AG09319 (cell line): Measurements from ENCODE around the gene FNDC3B.

ENCODE experiments used
- DNase-seq: peaks from one replicate; pipeline ENCODE4 v3.0.0-alpha.2; 2010; ENCODE audit warnings: low read depth; ENCODE audit errors: extremely low read depth
- TF ChIP-seq, protein P1 (sequence below): IDR thresholded peaks from 2 replicates; pipeline ENCODE4 v1.5.1; 2011; ENCODE audit warnings: low read depth, mild to moderate bottlenecking, inconsistent platforms, low read length, moderate library complexity

The FNDC3B gene

DNA sequence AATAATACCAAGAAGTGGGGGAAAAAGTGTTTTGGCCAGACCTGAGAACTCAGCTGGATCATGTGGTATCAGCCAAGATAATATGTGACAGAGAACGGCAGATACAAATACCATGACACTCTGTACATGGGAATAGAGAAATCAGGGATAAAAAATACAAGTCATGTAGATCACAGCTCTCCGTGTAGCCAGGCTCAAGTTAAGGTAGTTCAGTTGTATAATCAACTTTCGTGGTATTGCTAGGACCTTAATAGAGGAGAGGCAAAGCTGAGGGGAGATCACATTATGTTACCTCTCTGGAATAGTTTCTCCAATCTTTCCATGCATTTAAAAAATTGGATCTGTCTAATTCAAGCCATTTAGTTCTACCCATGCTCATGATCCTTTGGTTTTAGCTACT, 229.0 kb downstream of the FNDC3B start:
- no peak for DNase-seq

DNA sequence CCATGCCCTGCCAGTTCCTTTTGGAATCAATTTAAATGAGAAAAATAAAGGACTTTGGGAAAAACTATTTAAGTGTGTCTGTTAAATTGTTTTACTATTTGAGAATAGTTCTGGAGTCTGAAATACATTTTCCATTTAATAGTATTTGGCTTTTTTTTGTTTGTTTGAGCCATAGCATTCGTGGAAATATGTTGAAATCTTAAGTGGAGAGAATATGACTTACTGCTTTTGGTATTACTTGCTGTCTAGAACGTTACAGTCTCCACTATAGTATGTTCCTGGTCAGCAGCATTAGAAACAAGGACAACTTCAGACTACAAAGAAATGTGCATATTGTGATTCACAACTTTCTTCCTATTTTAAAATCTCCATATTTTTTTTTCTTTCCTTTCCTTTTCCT, 229.5 kb downstream of the FNDC3B start:
- TF ChIP-seq, protein P1, sequence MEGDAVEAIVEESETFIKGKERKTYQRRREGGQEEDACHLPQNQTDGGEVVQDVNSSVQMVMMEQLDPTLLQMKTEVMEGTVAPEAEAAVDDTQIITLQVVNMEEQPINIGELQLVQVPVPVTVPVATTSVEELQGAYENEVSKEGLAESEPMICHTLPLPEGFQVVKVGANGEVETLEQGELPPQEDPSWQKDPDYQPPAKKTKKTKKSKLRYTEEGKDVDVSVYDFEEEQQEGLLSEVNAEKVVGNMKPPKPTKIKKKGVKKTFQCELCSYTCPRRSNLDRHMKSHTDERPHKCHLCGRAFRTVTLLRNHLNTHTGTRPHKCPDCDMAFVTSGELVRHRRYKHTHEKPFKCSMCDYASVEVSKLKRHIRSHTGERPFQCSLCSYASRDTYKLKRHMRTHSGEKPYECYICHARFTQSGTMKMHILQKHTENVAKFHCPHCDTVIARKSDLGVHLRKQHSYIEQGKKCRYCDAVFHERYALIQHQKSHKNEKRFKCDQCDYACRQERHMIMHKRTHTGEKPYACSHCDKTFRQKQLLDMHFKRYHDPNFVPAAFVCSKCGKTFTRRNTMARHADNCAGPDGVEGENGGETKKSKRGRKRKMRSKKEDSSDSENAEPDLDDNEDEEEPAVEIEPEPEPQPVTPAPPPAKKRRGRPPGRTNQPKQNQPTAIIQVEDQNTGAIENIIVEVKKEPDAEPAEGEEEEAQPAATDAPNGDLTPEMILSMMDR, result no peak
- no peak for DNase-seq

More for the DNA sequence above, 229.0 kb downstream of the FNDC3B start:
- TF ChIP-seq, protein P1, result no peak

DNA sequence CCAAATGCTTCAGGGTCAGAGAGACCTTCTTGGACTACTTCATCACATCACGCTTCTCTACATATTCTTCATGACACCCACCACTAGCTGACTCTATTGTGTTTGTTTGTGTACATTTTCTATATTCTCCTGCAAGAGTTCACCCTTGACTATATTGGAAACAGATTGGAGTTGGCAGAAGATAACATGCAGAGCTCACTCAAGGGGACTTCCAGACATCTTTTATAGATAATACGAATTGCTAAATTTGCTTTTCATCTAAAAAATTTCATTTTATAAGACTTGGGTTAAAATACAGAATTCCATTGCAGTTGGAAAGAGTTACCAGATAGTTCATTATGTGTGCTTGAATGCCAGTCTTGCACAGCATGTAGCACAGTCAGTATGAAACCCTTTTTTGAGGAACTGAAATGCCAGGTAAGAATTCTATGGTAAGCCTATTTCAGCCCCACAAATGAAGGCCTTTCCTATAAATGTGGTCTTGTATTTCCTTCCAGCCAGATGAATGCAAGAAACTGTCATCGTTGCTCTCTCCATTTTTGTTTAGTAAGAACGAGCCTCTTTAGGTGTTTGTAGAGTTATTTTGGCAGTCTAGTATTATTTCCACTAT, 231.3 kb downstream of the FNDC3B start:
- TF ChIP-seq, protein P1, result no peak
- no peak for DNase-seq

DNA sequence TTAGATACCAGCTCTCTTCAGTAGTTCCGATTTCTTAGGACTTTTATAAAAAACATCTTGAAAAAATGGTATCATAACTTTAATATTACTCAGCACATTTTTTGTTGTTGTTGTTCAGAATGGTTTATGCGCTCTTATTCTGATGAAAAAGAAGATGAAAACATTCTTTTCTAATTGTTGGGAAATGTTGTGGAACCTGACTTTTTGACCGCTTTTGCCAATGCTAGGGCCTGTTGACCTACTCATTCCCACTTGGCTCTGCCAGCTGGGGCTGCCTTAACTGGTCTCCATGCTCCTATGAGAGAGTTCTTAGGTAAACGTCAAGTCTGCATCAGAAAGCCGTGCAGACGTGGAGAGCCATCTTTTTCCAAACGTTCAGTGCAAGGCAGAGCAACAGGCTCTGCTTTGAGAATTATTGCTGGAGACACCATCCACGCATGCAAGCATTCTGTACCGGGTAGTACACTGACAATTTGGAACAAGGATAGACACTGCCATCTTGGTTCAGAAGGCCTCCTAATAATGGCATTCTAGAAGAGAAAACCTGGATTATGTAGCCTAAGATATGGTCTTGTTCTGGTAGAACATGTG, 232.1 kb downstream of the FNDC3B start:
- no peak for DNase-seq
- TF ChIP-seq, protein P1, result no peak

DNA sequence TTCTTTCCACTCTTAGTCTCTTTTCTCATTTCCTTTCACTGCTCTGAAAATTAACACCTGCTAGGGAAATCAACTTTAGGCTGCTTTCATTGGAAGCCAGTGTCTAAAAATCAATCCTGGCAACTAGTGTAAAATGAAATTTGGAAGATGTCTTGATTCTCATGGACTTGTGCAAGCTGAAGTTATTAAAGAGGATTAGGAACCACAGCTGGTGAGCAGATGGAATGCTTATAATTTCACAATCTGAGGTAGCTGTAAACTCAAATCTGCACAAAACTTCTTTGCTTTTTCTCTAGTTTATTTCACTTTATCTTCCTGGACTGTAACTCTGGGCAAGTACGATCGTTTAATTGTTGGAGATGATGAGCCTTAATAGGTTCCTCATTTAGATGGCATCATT, 233.3 kb downstream of the FNDC3B start:
- peak; percentile 39 for DNase-seq
- TF ChIP-seq, protein P1, result no peak

DNA sequence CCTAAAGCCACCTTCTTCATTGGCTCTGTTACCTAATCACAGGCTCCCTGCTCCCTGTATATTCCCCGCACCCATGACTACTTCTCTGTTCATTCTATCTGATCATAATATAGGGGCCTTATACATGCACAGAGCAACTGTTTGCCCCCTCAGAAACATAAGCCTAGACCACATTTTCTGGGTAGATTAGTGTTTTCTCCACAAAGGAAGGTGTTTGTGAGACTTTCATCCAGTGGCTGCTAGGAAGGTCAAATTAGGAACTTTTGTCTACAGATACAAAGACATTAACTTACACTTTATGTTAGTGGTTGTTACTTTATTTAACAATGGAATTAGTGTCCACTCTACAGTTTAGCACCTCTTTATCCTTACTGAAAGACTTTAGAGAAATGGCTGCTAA, 234.0 kb downstream of the FNDC3B start:
- DNase-seq, result no peak
- TF ChIP-seq, protein P1, result no peak

DNA sequence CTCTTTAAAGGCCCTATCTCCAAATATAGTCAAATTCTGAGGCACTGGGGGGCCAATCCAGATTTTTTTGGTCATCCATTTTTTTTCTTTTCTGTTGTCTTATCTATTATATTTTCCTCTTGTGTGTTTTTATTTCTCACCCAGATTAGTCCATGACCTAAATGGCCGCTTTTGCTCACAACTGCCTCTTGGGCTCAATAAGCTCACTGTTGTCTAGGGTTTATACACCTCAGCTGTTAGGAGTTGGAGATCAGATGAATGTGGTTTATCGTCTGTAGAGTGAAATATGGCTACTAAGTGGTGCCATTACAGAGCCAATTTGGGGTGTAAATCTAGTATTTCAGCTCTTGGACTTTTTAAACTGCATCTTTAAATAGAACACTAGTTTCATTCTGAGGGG, 235.5 kb downstream of the FNDC3B start:
- DNase-seq, result no peak
- TF ChIP-seq, protein P1, result no peak
